ENCODE data around the gene TBX1. TPM values are rescaled to one million over a fixed set of nuclear protein-coding genes. Genes with fewer than 3 reads are reported as not detected.

The TBX1 gene
- polyA plus RNA-seq, 1 donor (not counting 4 experiments of a cell fraction or from before 2014, with no cell fraction given), result 0.10 TPM

- H3K4me1 ChIP-seq (ENCODE audit: control insufficient read depth, extremely low read depth, insufficient read depth, low read length), result peaks cover 11% of the 10 kb centered on the region
- dilution Hi-C loops (cut with MboI; ENCODE audit: extremely low pct_ligation_motif_present, low sequenced_read_pairs), result no loop called here
- no peaks in the 10 kb centered on the region for H4K20me1 ChIP-seq (ENCODE audit: control insufficient read depth, extremely low read depth, insufficient read depth, low read length)
- peaks cover 3% of the 10 kb centered on the region for H3K79me2 ChIP-seq (ENCODE audit: control insufficient read depth, insufficient read depth, low read length)
- H2AFZ ChIP-seq (ENCODE audit: control insufficient read depth, low read length), result no peak overlapping the region
- H3K9me3 ChIP-seq (ENCODE audit: control insufficient read depth, low read depth, low read length), result no peaks in the 10 kb centered on the region
- H3K4me2 ChIP-seq (ENCODE audit: control insufficient read depth, extremely low read depth, insufficient read depth, low read depth, low read length), result no peak overlapping the region
- TF ChIP-seq EZH2 (IDR thresholded peaks at IDR 0.05; ENCODE audit: low read length), result no peak
- TF ChIP-seq, protein P1, sequence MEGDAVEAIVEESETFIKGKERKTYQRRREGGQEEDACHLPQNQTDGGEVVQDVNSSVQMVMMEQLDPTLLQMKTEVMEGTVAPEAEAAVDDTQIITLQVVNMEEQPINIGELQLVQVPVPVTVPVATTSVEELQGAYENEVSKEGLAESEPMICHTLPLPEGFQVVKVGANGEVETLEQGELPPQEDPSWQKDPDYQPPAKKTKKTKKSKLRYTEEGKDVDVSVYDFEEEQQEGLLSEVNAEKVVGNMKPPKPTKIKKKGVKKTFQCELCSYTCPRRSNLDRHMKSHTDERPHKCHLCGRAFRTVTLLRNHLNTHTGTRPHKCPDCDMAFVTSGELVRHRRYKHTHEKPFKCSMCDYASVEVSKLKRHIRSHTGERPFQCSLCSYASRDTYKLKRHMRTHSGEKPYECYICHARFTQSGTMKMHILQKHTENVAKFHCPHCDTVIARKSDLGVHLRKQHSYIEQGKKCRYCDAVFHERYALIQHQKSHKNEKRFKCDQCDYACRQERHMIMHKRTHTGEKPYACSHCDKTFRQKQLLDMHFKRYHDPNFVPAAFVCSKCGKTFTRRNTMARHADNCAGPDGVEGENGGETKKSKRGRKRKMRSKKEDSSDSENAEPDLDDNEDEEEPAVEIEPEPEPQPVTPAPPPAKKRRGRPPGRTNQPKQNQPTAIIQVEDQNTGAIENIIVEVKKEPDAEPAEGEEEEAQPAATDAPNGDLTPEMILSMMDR (optimal IDR thresholded peaks at IDR 0.05 in 1 of 3, IDR thresholded peaks at IDR 0.05 in 1 of 3, conservative IDR thresholded peaks at IDR 0.05 in 1 of 3; ENCODE audit: extremely low read depth in 1 of 3, insufficient read depth in 2 of 3, low read length in 3 of 3), result no peak
- H3K27me3 ChIP-seq (ENCODE audit: control insufficient read depth, extremely low read depth, insufficient read depth, low read length), result peaks cover 13% of the 10 kb centered on the region
- FAIRE-seq (no peak), DNase-seq (ENCODE audit: low read depth, low spot score) (no peak)
- H3K4me3 ChIP-seq (ENCODE audit: control insufficient read depth in 2 of 3, extremely low read depth in 1 of 3, insufficient read depth in 2 of 3, low read depth in 1 of 3, low read length in 3 of 3), result no peak overlapping the region
- no peaks in the 10 kb centered on the region for H3K9me1 ChIP-seq (ENCODE audit: control insufficient read depth, extremely low read depth, insufficient read depth, low read length)
- H3K9ac ChIP-seq (ENCODE audit: control insufficient read depth, extremely low read depth, insufficient read depth, low read length), result no peak overlapping the region
- H3K27ac ChIP-seq (ENCODE audit: control insufficient read depth, insufficient read depth, low read length), result no peak overlapping the region
- no peaks in the 10 kb centered on the region for H3K36me3 ChIP-seq (ENCODE audit: control insufficient read depth in 2 of 2, extremely low read depth in 1 of 2, insufficient read depth in 2 of 2, low read length in 2 of 2)
Measured at GRCh38 chr22:19764299-19764593, 3.7 kb downstream of the TBX1 start.

GRCh38 chr22:19764636-19765476 is 4.3 kb downstream of the TBX1 start:
- H3K4me2 ChIP-seq (ENCODE audit: control insufficient read depth, extremely low read depth, insufficient read depth, low read depth, low read length), result peak overlapping the region; percentile 60
- H3K4me1 ChIP-seq (ENCODE audit: control insufficient read depth, extremely low read depth, insufficient read depth, low read length), result peaks cover 5% of the 10 kb centered on the region
- no peak for DNase-seq (ENCODE audit: low read depth, low spot score)
- no peak overlapping the region for H3K4me3 ChIP-seq (ENCODE audit: control insufficient read depth in 2 of 3, extremely low read depth in 1 of 3, insufficient read depth in 2 of 3, low read depth in 1 of 3, low read length in 3 of 3)
- no peaks in the 10 kb centered on the region for H3K36me3 ChIP-seq (ENCODE audit: control insufficient read depth in 2 of 2, extremely low read depth in 1 of 2, insufficient read depth in 2 of 2, low read length in 2 of 2)
- no peak overlapping the region for H3K27ac ChIP-seq (ENCODE audit: control insufficient read depth, insufficient read depth, low read length)
- H3K9ac ChIP-seq (ENCODE audit: control insufficient read depth, extremely low read depth, insufficient read depth, low read length), result no peak overlapping the region
- H3K27me3 ChIP-seq (ENCODE audit: control insufficient read depth, extremely low read depth, insufficient read depth, low read length), result peaks cover 7% of the 10 kb centered on the region
- FAIRE-seq, result no peak
- TF ChIP-seq, protein P1 (optimal IDR thresholded peaks at IDR 0.05 in 1 of 3, IDR thresholded peaks at IDR 0.05 in 1 of 3, conservative IDR thresholded peaks at IDR 0.05 in 1 of 3; ENCODE audit: extremely low read depth in 1 of 3, insufficient read depth in 2 of 3, low read length in 3 of 3), result no peak
- no peak for TF ChIP-seq EZH2 (IDR thresholded peaks at IDR 0.05; ENCODE audit: low read length)
- H3K9me3 ChIP-seq (ENCODE audit: control insufficient read depth, low read depth, low read length), result no peaks in the 10 kb centered on the region
- no peak overlapping the region for H2AFZ ChIP-seq (ENCODE audit: control insufficient read depth, low read length)
- H3K79me2 ChIP-seq (ENCODE audit: control insufficient read depth, insufficient read depth, low read length), result peaks cover 5% of the 10 kb centered on the region
- dilution Hi-C loops (cut with MboI; ENCODE audit: extremely low pct_ligation_motif_present, low sequenced_read_pairs), result no loop called here
- H3K9me1 ChIP-seq (ENCODE audit: control insufficient read depth, extremely low read depth, insufficient read depth, low read length), result no peaks in the 10 kb centered on the region
- no peaks in the 10 kb centered on the region for H4K20me1 ChIP-seq (ENCODE audit: control insufficient read depth, extremely low read depth, insufficient read depth, low read length)

Data from keratinocyte (primary cell).